ENCODE results near the gene MS4A4A. TPM values are rescaled to one million over a fixed set of nuclear protein-coding genes. Genes with fewer than 3 reads are reported as not detected.

MS4A4A gene
- total RNA-seq, 1 experiment from 2014 or later: not detected

DNA sequence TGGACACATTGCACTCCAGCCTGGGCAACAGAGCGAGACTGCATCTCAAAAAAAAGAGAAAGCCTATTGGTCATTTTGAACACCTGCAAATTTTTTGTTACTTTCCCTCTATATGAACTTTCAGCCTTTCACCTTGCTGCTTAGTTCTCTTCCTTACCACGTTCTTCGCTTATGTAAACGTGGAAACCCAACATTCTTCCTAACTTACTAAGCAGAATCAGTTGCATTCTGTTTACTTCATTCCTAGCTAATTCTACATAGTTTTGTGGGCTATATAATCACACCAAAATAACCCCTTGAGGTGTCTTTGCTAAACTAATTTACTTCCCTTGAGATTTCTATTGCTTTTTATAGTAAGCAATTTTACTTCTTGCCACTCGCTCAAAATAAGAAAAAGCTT lies 23.2 kb downstream of the MS4A4A start:
- BruUV-seq (replicated peaks): no TSS peak
- Mint-ChIP-seq H3K27me3 (ENCODE audit: insufficient read depth, unreplicated experiment) (peaks cover 10% of the 10 kb centered on the region), H3K36me3 (ENCODE audit: insufficient read depth, unreplicated experiment) (no peaks in the 10 kb centered on the region), H3K9me3 (ENCODE audit: unreplicated experiment) (no peaks in the 10 kb centered on the region), H3K27ac (ENCODE audit: unreplicated experiment) (no peak overlapping the region), H3K4me3 (ENCODE audit: unreplicated experiment) (no peak overlapping the region), H3K4me1 (ENCODE audit: low read depth, unreplicated experiment) (no peaks in the 10 kb centered on the region)
- ChIA-PET CTCF (no interaction called here), POLR2A (no interaction called here)
- intact Hi-C loops (cut with micrococcal nuclease; ENCODE audit: unreplicated experiment): no loop called here
- DNase-seq: no peak
- TF ChIP-seq, protein P1, sequence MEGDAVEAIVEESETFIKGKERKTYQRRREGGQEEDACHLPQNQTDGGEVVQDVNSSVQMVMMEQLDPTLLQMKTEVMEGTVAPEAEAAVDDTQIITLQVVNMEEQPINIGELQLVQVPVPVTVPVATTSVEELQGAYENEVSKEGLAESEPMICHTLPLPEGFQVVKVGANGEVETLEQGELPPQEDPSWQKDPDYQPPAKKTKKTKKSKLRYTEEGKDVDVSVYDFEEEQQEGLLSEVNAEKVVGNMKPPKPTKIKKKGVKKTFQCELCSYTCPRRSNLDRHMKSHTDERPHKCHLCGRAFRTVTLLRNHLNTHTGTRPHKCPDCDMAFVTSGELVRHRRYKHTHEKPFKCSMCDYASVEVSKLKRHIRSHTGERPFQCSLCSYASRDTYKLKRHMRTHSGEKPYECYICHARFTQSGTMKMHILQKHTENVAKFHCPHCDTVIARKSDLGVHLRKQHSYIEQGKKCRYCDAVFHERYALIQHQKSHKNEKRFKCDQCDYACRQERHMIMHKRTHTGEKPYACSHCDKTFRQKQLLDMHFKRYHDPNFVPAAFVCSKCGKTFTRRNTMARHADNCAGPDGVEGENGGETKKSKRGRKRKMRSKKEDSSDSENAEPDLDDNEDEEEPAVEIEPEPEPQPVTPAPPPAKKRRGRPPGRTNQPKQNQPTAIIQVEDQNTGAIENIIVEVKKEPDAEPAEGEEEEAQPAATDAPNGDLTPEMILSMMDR (IDR thresholded peaks at IDR 0.05; ENCODE audit: insufficient read depth in 1 of 2, low read depth in 1 of 2, low read length in 1 of 2, severe bottlenecking in 1 of 2, unreplicated experiment in 1 of 2): no peak
- Histone ChIP-seq H3K36me3 (ENCODE audit: control insufficient read depth, insufficient read depth, low read length) (no peaks in the 10 kb centered on the region), H3K27me3 (replicated peaks; ENCODE audit: control insufficient read depth, insufficient read depth, low read length) (no peaks in the 10 kb centered on the region), H3K4me1 (no peaks in the 10 kb centered on the region), H3K4me3 (ENCODE audit: low read depth, low read length) (no peak overlapping the region), H3K9me3 (no peaks in the 10 kb centered on the region)

DNA sequence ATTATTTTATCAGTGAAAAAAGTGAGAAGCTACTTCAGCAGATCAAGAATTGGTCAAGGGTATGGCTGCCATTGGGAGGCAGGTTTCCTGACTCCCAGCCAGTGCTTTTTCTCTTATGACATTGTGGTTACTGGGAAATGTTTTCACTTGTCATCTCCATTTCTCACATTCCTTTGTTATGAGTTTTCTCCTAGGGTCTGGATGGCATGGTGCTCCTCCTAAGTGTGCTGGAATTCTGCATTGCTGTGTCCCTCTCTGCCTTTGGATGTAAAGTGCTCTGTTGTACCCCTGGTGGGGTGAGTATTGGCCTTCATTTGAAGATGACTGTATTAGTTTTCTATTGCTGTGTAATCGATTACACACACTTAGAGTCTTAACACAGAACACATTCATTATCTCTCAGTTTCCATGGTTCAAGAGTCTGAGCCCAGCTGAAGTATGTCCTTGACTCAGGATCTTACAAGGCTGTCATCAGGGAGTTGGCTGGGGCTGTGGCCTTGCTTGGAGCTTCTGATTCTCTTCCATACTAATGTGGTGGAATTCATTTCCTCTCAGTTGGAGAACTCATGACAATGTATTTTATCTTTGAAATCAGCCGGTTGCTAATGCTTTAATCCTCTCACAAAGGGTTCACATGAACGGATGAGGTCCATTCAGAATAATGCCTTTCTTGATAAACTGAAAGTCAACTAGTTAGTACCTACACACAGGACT lies 25.6 kb downstream of the MS4A4A start:
- CTCF ChIA-PET: no interaction called here
- POLR2A ChIA-PET: no interaction called here
- no peaks in the 10 kb centered on the region for H3K9me3 Mint-ChIP-seq (ENCODE audit: unreplicated experiment)

DNA sequence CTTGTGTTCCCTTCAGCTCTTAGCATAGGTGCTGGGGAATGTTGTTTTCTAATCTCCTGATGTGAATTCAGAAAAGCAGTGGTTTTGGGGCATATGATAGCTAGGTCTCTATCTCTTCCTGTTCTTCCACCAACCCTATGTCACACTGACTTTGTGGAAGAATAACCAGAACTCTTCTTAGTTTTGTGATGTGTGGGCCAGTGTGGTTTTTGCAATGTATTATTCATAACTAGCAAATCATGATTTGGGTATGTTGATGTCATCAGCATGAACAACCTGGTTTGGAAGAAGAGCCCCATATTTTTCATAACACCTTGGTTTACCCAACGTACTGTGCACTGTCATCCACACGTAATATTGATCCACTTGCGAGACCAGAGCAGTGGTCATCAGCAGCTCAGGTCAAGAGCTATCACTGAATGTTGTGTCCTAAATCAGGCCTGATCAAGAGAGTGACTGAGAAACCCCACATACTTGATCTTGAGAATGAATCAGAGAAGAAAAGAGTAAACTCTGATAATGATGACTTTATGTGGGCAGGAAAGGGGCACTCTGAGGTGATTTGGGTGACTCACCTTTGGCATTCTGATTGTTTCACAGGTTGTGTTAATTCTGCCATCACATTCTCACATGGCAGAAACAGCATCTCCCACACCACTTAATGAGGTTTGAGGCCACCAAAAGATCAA lies 27.2 kb downstream of the MS4A4A start:
- TF ChIP-seq, protein P1 (IDR thresholded peaks at IDR 0.05; ENCODE audit: insufficient read depth in 1 of 2, low read depth in 1 of 2, low read length in 1 of 2, severe bottlenecking in 1 of 2, unreplicated experiment in 1 of 2): no peak
- Histone ChIP-seq H3K9me3 (no peaks in the 10 kb centered on the region), H3K27me3 (replicated peaks; ENCODE audit: control insufficient read depth, insufficient read depth, low read length) (no peaks in the 10 kb centered on the region), H3K36me3 (ENCODE audit: control insufficient read depth, insufficient read depth, low read length) (no peaks in the 10 kb centered on the region), H3K4me3 (ENCODE audit: low read depth, low read length) (no peak overlapping the region), H3K4me1 (no peaks in the 10 kb centered on the region)
- H3K36me3 Mint-ChIP-seq (ENCODE audit: insufficient read depth, unreplicated experiment): no peaks in the 10 kb centered on the region
- ChIA-PET POLR2A (no interaction called here), CTCF (no interaction called here)
- no peaks in the 10 kb centered on the region for H3K9me3 Mint-ChIP-seq (ENCODE audit: unreplicated experiment)
- BruUV-seq (replicated peaks): no TSS peak
- H3K27me3 Mint-ChIP-seq (ENCODE audit: insufficient read depth, unreplicated experiment): peaks cover 1% of the 10 kb centered on the region
- no peak for DNase-seq
- intact Hi-C loops (cut with micrococcal nuclease; ENCODE audit: unreplicated experiment): no loop called here
- no peak overlapping the region for H3K27ac Mint-ChIP-seq (ENCODE audit: unreplicated experiment)
- no peaks in the 10 kb centered on the region for H3K4me1 Mint-ChIP-seq (ENCODE audit: low read depth, unreplicated experiment)
- no peak overlapping the region for H3K4me3 Mint-ChIP-seq (ENCODE audit: unreplicated experiment)

More for the DNA sequence above, 25.6 kb downstream of the MS4A4A start:
- Histone ChIP-seq H3K4me1 (no peaks in the 10 kb centered on the region), H3K36me3 (ENCODE audit: control insufficient read depth, insufficient read depth, low read length) (no peaks in the 10 kb centered on the region), H3K9me3 (no peaks in the 10 kb centered on the region), H3K27me3 (replicated peaks; ENCODE audit: control insufficient read depth, insufficient read depth, low read length) (no peaks in the 10 kb centered on the region), H3K4me3 (ENCODE audit: low read depth, low read length) (no peak overlapping the region)
- H3K4me3 Mint-ChIP-seq (ENCODE audit: unreplicated experiment): no peak overlapping the region
- no peaks in the 10 kb centered on the region for H3K4me1 Mint-ChIP-seq (ENCODE audit: low read depth, unreplicated experiment)
- H3K27ac Mint-ChIP-seq (ENCODE audit: unreplicated experiment): no peak overlapping the region
- DNase-seq: no peak
- no TSS peak for BruUV-seq (replicated peaks)
- no peaks in the 10 kb centered on the region for H3K36me3 Mint-ChIP-seq (ENCODE audit: insufficient read depth, unreplicated experiment)
- intact Hi-C loops (cut with micrococcal nuclease; ENCODE audit: unreplicated experiment): no loop called here
- TF ChIP-seq, protein P1 (IDR thresholded peaks at IDR 0.05; ENCODE audit: insufficient read depth in 1 of 2, low read depth in 1 of 2, low read length in 1 of 2, severe bottlenecking in 1 of 2, unreplicated experiment in 1 of 2): no peak
- peaks cover 10% of the 10 kb centered on the region for H3K27me3 Mint-ChIP-seq (ENCODE audit: insufficient read depth, unreplicated experiment)

Data from Caco-2 (cell line).